ENCODE results near the gene MOSPD2. TPM values are rescaled to one million over a fixed set of nuclear protein-coding genes. Genes with fewer than 3 reads are reported as not detected.

MOSPD2 gene
- total and polyA plus RNA-seq, 2 of the 4 experiments (the other 2 are of a cell fraction): 14.1 to 22.2 TPM

GRCh38 chrX:14922437-14922836 lies 49.2 kb downstream of the MOSPD2 start:
- Histone ChIP-seq H3K9me3 (ENCODE audit: control insufficient read depth, insufficient read depth, low read length) (no peaks in the 10 kb centered on the region), H3K14ac (replicated peaks; ENCODE audit: low read depth, low read length) (peak overlapping the region; percentile 86; the same call in 1 of the 2 replicates), H3K79me1 (ENCODE audit: low read depth in 1 of 2, low read length in 2 of 2) (peaks cover 0 to 2% of the 10 kb centered on the region in 2 experiments; a peak in 1 of 4 replicates), H3K4me2 (ENCODE audit: low read depth, low read length) (peak overlapping the region; percentile 79; the same call in 1 of the 2 replicates), H3K18ac (ENCODE audit: low read depth, low read length) (peak overlapping the region; percentile 92; the same call in 1 of the 2 replicates), H3K4me1 (ENCODE audit: control insufficient read depth, insufficient read depth, low read length) (peaks cover 3% of the 10 kb centered on the region), H4K5ac (ENCODE audit: low read depth, low read length) (peak overlapping the region; percentile 56; the same call in 1 of the 2 replicates), H4K91ac (ENCODE audit: insufficient read depth, low read depth, low read length) (peak overlapping the region; percentile 86), H2BK120ac (ENCODE audit: low read depth, low read length) (peak overlapping the region; percentile 87), H3K23ac (ENCODE audit: low read depth, low read length) (peak overlapping the region; percentile 64; the same call in 1 of the 2 replicates), H2BK5ac (ENCODE audit: low read depth, low read length, poor library complexity, severe bottlenecking) (peak overlapping the region; percentile 92), H3K27me3 (ENCODE audit: control insufficient read depth, insufficient read depth, low read length) (no peaks in the 10 kb centered on the region), H3K36me3 (ENCODE audit: control insufficient read depth, insufficient read depth, low read length) (no peaks in the 10 kb centered on the region; the same call in 1 of the 2 replicates), H2AK9ac (replicated peaks; ENCODE audit: low read depth, low read length, poor library complexity) (peak overlapping the region; percentile 19), H2AFZ (replicated peaks; ENCODE audit: low read length, poor library complexity) (peak overlapping the region; percentile 61), H3K4me3 (ENCODE audit: insufficient read depth, low read depth, low read length) (no peak overlapping the region), H3K9me1 (ENCODE audit: insufficient read depth, low read length) (0 out of 2 replicates have a peak, but pooled peaks cover 2% of the 10 kb centered on the region), H2BK15ac (ENCODE audit: low read depth, low read length) (peak overlapping the region; percentile 45; the same call in 1 of the 3 replicates), H3K56ac (ENCODE audit: extremely low read depth, insufficient read depth, low read length) (peak overlapping the region; percentile 68; the same call in 1 of the 2 replicates), H3K9ac (ENCODE audit: low read depth, low read length) (peak overlapping the region; percentile 64; the same call in 1 of the 2 replicates), H3K27ac (ENCODE audit: insufficient read depth, low read length) (peak overlapping the region; percentile 65), H4K8ac (ENCODE audit: low read depth in 2 of 2, low read length in 2 of 2) (peak overlapping the region; percentile 2 to 82), H2BK20ac (ENCODE audit: low read depth, low read length) (peak overlapping the region; percentile 89), H2AK5ac (ENCODE audit: low read depth, low read length) (no peak overlapping the region), H3K4ac (ENCODE audit: low read depth, low read length) (peak overlapping the region; percentile 91), H4K20me1 (ENCODE audit: insufficient read depth, low read length) (no peaks in the 10 kb centered on the region)
- DNase-seq: peak; percentile 94
- WGBS, 2 experiments (ENCODE audit: extremely low coverage in 2 of 2, insufficient read length in 1 of 2): no CpG with 5 or more reads among the region's 6 CpGs
- in situ Hi-C loops (cut with MboI; ENCODE audit: low sequenced_read_pairs): no loop called here
- ATAC-seq (ENCODE audit: low read depth): peak; percentile 94
- BruUV-seq (replicated peaks): no TSS peak
- intact Hi-C loops (cut with micrococcal nuclease): no loop called here
- dilution Hi-C loops (cut with HindIII; ENCODE audit: low sequenced_read_pairs, unreplicated experiment): no loop called here
- CTCF ChIA-PET: interaction anchor here (0.9 kb wide), 1 partner anchor 34 kb away, joined by 3 read pairs; no protein-coding TSS in a partner anchor
- POLR2A ChIA-PET (ENCODE audit: unreplicated experiment): interaction anchor here (0.6 kb wide), 1 partner anchor 211 kb away, joined by 3 read pairs; no protein-coding TSS in a partner anchor
- TF ChIP-seq CHD1 (IDR thresholded peaks at IDR 0.05; ENCODE audit: low read depth, low read length): no peak
- no peak for TF ChIP-seq RAD21 (IDR thresholded peaks at IDR 0.05; ENCODE audit: low read length)
- no peak for TF ChIP-seq ELK1 (IDR thresholded peaks at IDR 0.05; ENCODE audit: borderline replicate concordance, low read depth, low read length)
- TF ChIP-seq POLR2A (IDR thresholded peaks at IDR 0.05; ENCODE audit: low read depth, low read length): 0 out of 2 replicates have a peak, but pooled peaks have one; percentile 36
- TF ChIP-seq FOS (IDR thresholded peaks at IDR 0.05; ENCODE audit: low read depth, low read length): peak; percentile 71; the same call in 1 of the 2 replicates
- no peak for TF ChIP-seq RCOR1 (IDR thresholded peaks at IDR 0.05; ENCODE audit: insufficient replicate concordance, low read length)
- no peak for TF ChIP-seq USF2 (IDR thresholded peaks at IDR 0.05; ENCODE audit: low read depth, low read length)
- no peak for TF ChIP-seq MXI1 (IDR thresholded peaks at IDR 0.05; ENCODE audit: borderline replicate concordance, low read depth, low read length)
- no peak for TF ChIP-seq MAZ (IDR thresholded peaks at IDR 0.05; ENCODE audit: borderline replicate concordance, low read depth, low read length)
- peak; percentile 43; the same call in 1 of the 2 replicates for TF ChIP-seq NFE2L2 (IDR thresholded peaks at IDR 0.05; ENCODE audit: low read depth, low read length)
- TF ChIP-seq CTCF (conservative IDR thresholded peaks at IDR 0.05; ENCODE audit: low read depth, low read length): 0 out of 2 replicates have a peak, but pooled peaks have one; percentile 11
- TF ChIP-seq MAFK (IDR thresholded peaks at IDR 0.05; ENCODE audit: low read depth, low read length): no peak
- TF ChIP-seq BHLHE40 (IDR thresholded peaks at IDR 0.05; ENCODE audit: low read depth, low read length): no peak
- TF ChIP-seq RFX5 (IDR thresholded peaks at IDR 0.05; ENCODE audit: low read depth, low read length): no peak
- no peak for TF ChIP-seq CEBPB (IDR thresholded peaks at IDR 0.05; ENCODE audit: low read depth, low read length)
